K562 (cell line): ENCODE results near the gene CDK5RAP3. TPM values are rescaled to one million over a fixed set of nuclear protein-coding genes. Genes with fewer than 3 reads are reported as not detected.

Experiments
- ARHGAP35 ChIP-seq: fragments of 450-650 bp; IDR thresholded peaks from 2 replicates; pipeline ENCODE4 v1.6.1; 2018; ENCODE audit not compliant: partially characterized antibody
- CBX2 ChIP-seq: fragments of 200-600 bp; sonication (generic); IDR thresholded peaks from one replicate; pipeline ENCODE4 v1.6.1; 2012; ENCODE audit warnings: mild to moderate bottlenecking, low read length, inconsistent platforms; ENCODE audit not compliant: insufficient read depth, poor library complexity, severe bottlenecking
- EP300 ChIP-seq: IDR thresholded peaks from 2 replicates; pipeline ENCODE4 v1.6.1; 2012; ENCODE audit warnings: low read length, improper control_type of control experiment
- FOXM1 ChIP-seq, 2 experiments: fragments of 450-650 bp in 1 of 2; sonication (generic) in 1 of 2; formaldehyde crosslinking in 1 of 2; IDR thresholded peaks; 2 replicates each; pipeline versions ENCODE4 v1.6.1 to v1.9.0; 2017 to 2022; ENCODE audit warnings: low read depth in 2 of 2, mild to moderate bottlenecking in 2 of 2, missing genetic modification reagents in 1 of 2, moderate library complexity in 1 of 2
- GTF2A2 ChIP-seq: IDR thresholded peaks from 2 replicates; pipeline ENCODE4 v1.6.1; 2016; ENCODE audit warnings: mild to moderate bottlenecking, missing genetic modification characterization, missing compliant biosample characterization
- HMG20A ChIP-seq: fragments of 450-650 bp; formaldehyde crosslinking; conservative IDR thresholded peaks from 2 replicates; pipeline ENCODE4 v1.4.0; 2020; ENCODE audit warnings: mild to moderate bottlenecking, mixed read lengths
- HMG20B ChIP-seq: fragments of 250-450 bp; sonication (Bioruptor Pico); IDR thresholded peaks from 2 replicates; pipeline ENCODE4 v1.5.0; 2021; ENCODE audit warnings: mild to moderate bottlenecking
- KDM1A ChIP-seq, 2 experiments: fragments of 450-650 bp; IDR thresholded peaks; 2 replicates each; pipeline ENCODE4 v1.6.1; 2016; ENCODE audit warnings: mild to moderate bottlenecking in 2 of 2
- MCM5 ChIP-seq: fragments of 450-650 bp; IDR thresholded peaks from 2 replicates; pipeline ENCODE4 v1.6.1; 2016; ENCODE audit warnings: low read depth
- NEUROD1 ChIP-seq: fragments of 150-350 bp; IDR thresholded peaks from 2 replicates; pipeline ENCODE4 v1.6.1; 2014; ENCODE audit warnings: borderline replicate concordance, low read length, low read depth; ENCODE audit not compliant: partially characterized antibody
- NFRKB ChIP-seq: fragments of 450-650 bp; IDR thresholded peaks from 2 replicates; pipeline ENCODE4 v1.6.1; 2016; ENCODE audit warnings: low read depth
- PHB ChIP-seq: fragments of 250-450 bp; sonication (Bioruptor Pico); IDR thresholded peaks from 2 replicates; pipeline ENCODE4 v1.5.0; 2021
- PHF8 ChIP-seq: fragments of 200-600 bp; sonication (generic); IDR thresholded peaks from 2 replicates; pipeline ENCODE4 v1.6.1; 2012; ENCODE audit warnings: mixed run types, mild to moderate bottlenecking, inconsistent platforms, low read length, moderate library complexity, borderline replicate concordance
- PRMT5 ChIP-seq: sonication (generic); formaldehyde crosslinking; IDR thresholded peaks from 2 replicates; pipeline ENCODE4 v1.5.0; 2020; ENCODE audit warnings: missing genetic modification reagents
- RBM25 ChIP-seq: fragments of 200-400 bp; formaldehyde crosslinking; IDR thresholded peaks from 2 replicates; pipeline ENCODE4 v1.6.1; 2018; ENCODE audit warnings: low read length, low read depth, moderate library complexity; ENCODE audit not compliant: severe bottlenecking
- RREB1 ChIP-seq: fragments of 250-450 bp; sonication (Bioruptor Pico); IDR thresholded peaks from 2 replicates; pipeline ENCODE4 v1.4.0; 2020
- SNIP1 ChIP-seq: fragments of 450-650 bp; IDR thresholded peaks from 2 replicates; pipeline ENCODE4 v1.7.1; 2017; ENCODE audit warnings: low read depth, mild to moderate bottlenecking
- TAL1 ChIP-seq: fragments of 450-650 bp; IDR thresholded peaks from 2 replicates; pipeline ENCODE4 v1.6.1; 2016; ENCODE audit warnings: mild to moderate bottlenecking
- TARDBP ChIP-seq: fragments of 450-650 bp; IDR thresholded peaks from 2 replicates; pipeline ENCODE4 v1.6.1; 2016
- ZNF121 ChIP-seq: sonication (generic); formaldehyde crosslinking; conservative IDR thresholded peaks from 2 replicates; pipeline ENCODE4 v1.8.0; 2022; ENCODE audit warnings: missing genetic modification reagents
- ZNF133 ChIP-seq: fragments of 250-450 bp; sonication (Bioruptor Pico); IDR thresholded peaks from 2 replicates; pipeline ENCODE4 v1.4.0; 2020; ENCODE audit warnings: mild to moderate bottlenecking
- ZNF57 ChIP-seq: fragments of 450-650 bp; formaldehyde crosslinking; IDR thresholded peaks from 2 replicates; pipeline ENCODE4 v1.4.0; 2020; ENCODE audit warnings: mild to moderate bottlenecking, moderate library complexity
- polyA plus RNA-seq, 8 experiments: library from polyadenylated mRNA; depleted of rRNA in 4 of 8; stranded (reverse) in 5 of 8; unstranded in 3 of 8; fragments of >200 nt; fragmentation: Nextera tagmentation in 2 of 8; fragmentation: Illumina TruSeq in 1 of 8; extraction: Ambion mirVana in 2 of 8; extraction: Trizol in 1 of 8; gene quantifications; 2 replicates each; pipeline versions ENCODE4 v1.2.1 to v1.2.3, GENCODE V29; 2011 to 2014; ENCODE audit warnings: inconsistent platforms in 1 of 8, missing spikeins in 1 of 8
- total RNA-seq, 7 experiments: library from RNA; depleted of rRNA in 6 of 7; stranded (reverse); fragments of >200 nt in 6 of 7; fragmentation: Illumina TruSeq in 2 of 7; extraction: Trizol in 2 of 7; gene quantifications; 2 replicates each; pipeline versions ENCODE4 v1.2.1 to v1.2.3, GENCODE V29; 2011 to 2021; ENCODE audit warnings: low replicate concordance in 1 of 7
- TF ChIP-seq, protein P1 (sequence below): fragments of 250-450 bp; sonication (Bioruptor Pico); IDR thresholded peaks from 2 replicates; pipeline ENCODE4 v1.5.0; 2022; ENCODE audit warnings: mild to moderate bottlenecking

The CDK5RAP3 gene
- total and polyA plus RNA-seq, 9 of the 15 experiments (the other 6 are each of a cell fraction or from before 2014, with no cell fraction given): 44.2 to 202 (median 91.5) TPM

- TF ChIP-seq HMG20B (CRISPR knock-in tag) (no peak), TARDBP (no peak), FOXM1 (IDR thresholded peaks at IDR 0.05; ENCODE audit: low read depth) (no peak), FOXM1 (CRISPR knock-in tag; IDR thresholded peaks at IDR 0.05; ENCODE audit: low read depth) (no peak), ZNF133 (CRISPR knock-in tag) (no peak), NEUROD1 (peak; percentile 60), PHF8 (no peak), CBX2 (no peak), EP300 (no peak), ZNF121 (CRISPR knock-in tag) (no peak), TAL1 (no peak), RBM25 (no peak), MCM5 (no peak), RREB1 (CRISPR knock-in tag) (no peak), NFRKB (no peak), ARHGAP35 (no peak), HMG20A (no peak), SNIP1 (no peak), PRMT5 (no peak), GTF2A2 (tag) (no peak), KDM1A (IDR thresholded peaks at IDR 0.05) (no peak), ZNF57 (CRISPR knock-in tag) (no peak), PHB (CRISPR knock-in tag) (no peak)
- TF ChIP-seq, protein P1, sequence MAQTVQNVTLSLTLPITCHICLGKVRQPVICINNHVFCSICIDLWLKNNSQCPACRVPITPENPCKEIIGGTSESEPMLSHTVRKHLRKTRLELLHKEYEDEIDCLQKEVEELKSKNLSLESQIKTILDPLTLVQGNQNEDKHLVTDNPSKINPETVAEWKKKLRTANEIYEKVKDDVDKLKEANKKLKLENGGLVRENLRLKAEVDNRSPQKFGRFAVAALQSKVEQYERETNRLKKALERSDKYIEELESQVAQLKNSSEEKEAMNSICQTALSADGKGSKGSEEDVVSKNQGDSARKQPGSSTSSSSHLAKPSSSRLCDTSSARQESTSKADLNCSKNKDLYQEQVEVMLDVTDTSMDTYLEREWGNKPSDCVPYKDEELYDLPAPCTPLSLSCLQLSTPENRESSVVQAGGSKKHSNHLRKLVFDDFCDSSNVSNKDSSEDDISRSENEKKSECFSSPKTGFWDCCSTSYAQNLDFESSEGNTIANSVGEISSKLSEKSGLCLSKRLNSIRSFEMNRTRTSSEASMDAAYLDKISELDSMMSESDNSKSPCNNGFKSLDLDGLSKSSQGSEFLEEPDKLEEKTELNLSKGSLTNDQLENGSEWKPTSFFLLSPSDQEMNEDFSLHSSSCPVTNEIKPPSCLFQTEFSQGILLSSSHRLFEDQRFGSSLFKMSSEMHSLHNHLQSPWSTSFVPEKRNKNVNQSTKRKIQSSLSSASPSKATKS: no peak
Measured at GRCh38 chr17:48025040-48025903, 54.4 kb downstream of the CDK5RAP3 start (continued).
